ENCODE data around the gene CFAP210. TPM values are rescaled to one million over a fixed set of nuclear protein-coding genes. Genes with fewer than 3 reads are reported as not detected.
A peak's percentile ranks its signal among the peaks of the same experiment; 100 is the strongest.

CFAP210 gene
- total RNA-seq, 1 donor: not detected

GRCh38 chr2:169734169-169734847 is 40.1 kb upstream of the CFAP210 start:
- peak overlapping the region; percentile 64 for H3K4me3 ChIP-seq (ENCODE audit: low read depth, low read length)
- TF ChIP-seq CTCF (IDR thresholded peaks at IDR 0.05; ENCODE audit: insufficient read depth, low read depth, low read length): no peak
- no peak for DNase-seq (ENCODE audit: low read depth)

GRCh38 chr2:169732583-169733358 is 38.6 kb upstream of the CFAP210 start:
- DNase-seq (ENCODE audit: low read depth): no peak
- no peak for TF ChIP-seq CTCF (IDR thresholded peaks at IDR 0.05; ENCODE audit: insufficient read depth, low read depth, low read length)
- peak overlapping the region; percentile 64 for H3K4me3 ChIP-seq (ENCODE audit: low read depth, low read length)

GRCh38 chr2:169732075-169732474 is 37.9 kb upstream of the CFAP210 start:
- no peak for DNase-seq (ENCODE audit: low read depth)
- H3K4me3 ChIP-seq (ENCODE audit: low read depth, low read length): no peak overlapping the region
- no peak for TF ChIP-seq CTCF (IDR thresholded peaks at IDR 0.05; ENCODE audit: insufficient read depth, low read depth, low read length)

- no peak for DNase-seq (ENCODE audit: low read depth)
- H3K4me3 ChIP-seq (ENCODE audit: low read depth, low read length): no peak overlapping the region
- TF ChIP-seq CTCF (IDR thresholded peaks at IDR 0.05; ENCODE audit: insufficient read depth, low read depth, low read length): no peak
These were observed 35.0 kb upstream of the CFAP210 start for GRCh38 chr2:169729274-169729605.

GRCh38 chr2:169727065-169727464 is 32.9 kb upstream of the CFAP210 start:
- H3K4me3 ChIP-seq (ENCODE audit: low read depth, low read length): no peak overlapping the region
- DNase-seq (ENCODE audit: low read depth): no peak
- no peak for TF ChIP-seq CTCF (IDR thresholded peaks at IDR 0.05; ENCODE audit: insufficient read depth, low read depth, low read length)

- no peak for TF ChIP-seq CTCF (IDR thresholded peaks at IDR 0.05; ENCODE audit: insufficient read depth, low read depth, low read length)
- H3K4me3 ChIP-seq (ENCODE audit: low read depth, low read length): no peak overlapping the region
- no peak for DNase-seq (ENCODE audit: low read depth)
These were observed 26.8 kb upstream of the CFAP210 start for GRCh38 chr2:169721016-169721415.

Measured in fibroblast of villous mesenchyme (primary cell).